K562 (cell line): Measurements from ENCODE around the gene SLC25A21. TPM values are rescaled to one million over a fixed set of nuclear protein-coding genes. Genes with fewer than 3 reads are reported as not detected.
A peak's percentile ranks its signal among the peaks of the same experiment; 100 is the strongest.

Source experiments
- CC2D1A ChIP-seq: fragments of 450-650 bp; IDR thresholded peaks from 2 replicates; pipeline ENCODE4 v1.6.1; 2017; ENCODE audit warnings: mild to moderate bottlenecking
- CHCHD3 ChIP-seq: fragments of 250-450 bp; sonication (Bioruptor Pico); IDR thresholded peaks from 2 replicates; pipeline ENCODE4 v2.1.2; 2022; ENCODE audit warnings: mild to moderate bottlenecking
- E2F6 ChIP-seq, 2 experiments: IDR thresholded peaks; 2 replicates each; pipeline ENCODE4 v1.6.1; 2011; ENCODE audit warnings: borderline replicate concordance in 1 of 2, control low read depth in 1 of 2, low read depth in 1 of 2, low read length in 1 of 2, mild to moderate bottlenecking in 1 of 2, mixed read lengths in 1 of 2, moderate library complexity in 1 of 2; ENCODE audit not compliant: insufficient read depth in 1 of 2, insufficient read length in 1 of 2, poor library complexity in 1 of 2, severe bottlenecking in 1 of 2; ENCODE audit errors: extremely low read depth in 1 of 2
- ETV6 ChIP-seq, 3 experiments: fragments of 150-350 bp in 1 of 3; sonication (generic) in 1 of 3; formaldehyde crosslinking in 1 of 3; IDR thresholded peaks; 2 replicates each; pipeline versions ENCODE4 v1.6.1 to v1.8.0; 2014 to 2022; ENCODE audit warnings: borderline replicate concordance in 2 of 3, low read depth in 2 of 3, antibody characterized with exemption in 1 of 3, low read length in 1 of 3, mild to moderate bottlenecking in 1 of 3, missing genetic modification reagents in 1 of 3
- EWSR1 ChIP-seq: fragments of 450-650 bp; IDR thresholded peaks from 2 replicates; pipeline ENCODE4 v1.6.1; 2018; ENCODE audit warnings: borderline replicate concordance, mild to moderate bottlenecking, low read depth, moderate library complexity; ENCODE audit not compliant: partially characterized antibody
- HDGF ChIP-seq: fragments of 450-650 bp; IDR thresholded peaks from 2 replicates; pipeline ENCODE4 v1.6.1; 2016
- KDM2B ChIP-seq: fragments of 250-450 bp; sonication (Bioruptor Pico); IDR thresholded peaks from 2 replicates; pipeline ENCODE4 v1.8.0; 2021; ENCODE audit warnings: mild to moderate bottlenecking, moderate library complexity
- MXD1 ChIP-seq: fragments of 250-450 bp; sonication (Bioruptor Pico); IDR thresholded peaks from 2 replicates; pipeline ENCODE4 v1.8.0; 2021; ENCODE audit warnings: borderline replicate concordance, mild to moderate bottlenecking, moderate library complexity; ENCODE audit not compliant: poor library complexity, severe bottlenecking
- PML ChIP-seq: IDR thresholded peaks from 2 replicates; pipeline ENCODE4 v1.6.1; 2012; ENCODE audit warnings: low read length, inconsistent platforms
- POLR3A ChIP-seq: IDR thresholded peaks from 2 replicates; pipeline ENCODE4 v1.6.1; 2011; ENCODE audit warnings: borderline replicate concordance, mild to moderate bottlenecking, moderate library complexity; ENCODE audit not compliant: insufficient read length, insufficient read depth; ENCODE audit errors: extremely low read depth
- PTRF ChIP-seq: fragments of 450-650 bp; IDR thresholded peaks from 2 replicates; pipeline ENCODE4 v1.6.1; 2016; ENCODE audit warnings: mild to moderate bottlenecking, missing genetic modification characterization, missing compliant biosample characterization
- SMAD3 ChIP-seq: fragments of 450-650 bp; formaldehyde crosslinking; conservative IDR thresholded peaks from 2 replicates; pipeline ENCODE4 v1.4.0; 2020; ENCODE audit warnings: mild to moderate bottlenecking
- SRSF7 ChIP-seq: fragments of 200-400 bp; formaldehyde crosslinking; optimal IDR thresholded peaks from 2 replicates; pipeline ENCODE3; 2017; ENCODE audit warnings: mild to moderate bottlenecking, low read depth, low read length
- TAL1 ChIP-seq: fragments of 450-650 bp; IDR thresholded peaks from 2 replicates; pipeline ENCODE4 v1.6.1; 2016; ENCODE audit warnings: mild to moderate bottlenecking
- TEAD2 ChIP-seq: fragments of 450-650 bp; IDR thresholded peaks from 2 replicates; pipeline ENCODE4 v1.6.1; 2016; ENCODE audit warnings: missing genetic modification characterization, control low read depth, missing compliant biosample characterization
- VEZF1 ChIP-seq: fragments of 200-800 bp; sonication (Bioruptor generic); IDR thresholded peaks from 2 replicates; pipeline ENCODE4 v1.6.1; 2017; ENCODE audit warnings: missing genetic modification characterization, missing compliant biosample characterization
- XRCC3 ChIP-seq: fragments of 450-650 bp; IDR thresholded peaks from 2 replicates; pipeline ENCODE4 v1.6.1; 2017; ENCODE audit warnings: mild to moderate bottlenecking, moderate library complexity
- ZNF280A ChIP-seq: fragments of 450-650 bp; IDR thresholded peaks from 2 replicates; pipeline ENCODE4 v1.6.1; 2018; ENCODE audit warnings: mild to moderate bottlenecking, low read depth; ENCODE audit not compliant: partially characterized antibody
- ZNF695 ChIP-seq: fragments of 450-650 bp; formaldehyde crosslinking; IDR thresholded peaks from 2 replicates; pipeline ENCODE4 v1.4.0; 2020; ENCODE audit warnings: mild to moderate bottlenecking, moderate library complexity
- polyA plus RNA-seq, 8 experiments: library from polyadenylated mRNA; depleted of rRNA in 4 of 8; stranded (reverse) in 5 of 8; unstranded in 3 of 8; fragments of >200 nt; fragmentation: Nextera tagmentation in 2 of 8; fragmentation: Illumina TruSeq in 1 of 8; extraction: Ambion mirVana in 2 of 8; extraction: Trizol in 1 of 8; gene quantifications; 2 replicates each; pipeline versions ENCODE4 v1.2.1 to v1.2.3, GENCODE V29; 2011 to 2014; ENCODE audit warnings: inconsistent platforms in 1 of 8, missing spikeins in 1 of 8
- total RNA-seq, 7 experiments: library from RNA; depleted of rRNA in 6 of 7; stranded (reverse); fragments of >200 nt in 6 of 7; fragmentation: Illumina TruSeq in 2 of 7; extraction: Trizol in 2 of 7; gene quantifications; 2 replicates each; pipeline versions ENCODE4 v1.2.1 to v1.2.3, GENCODE V29; 2011 to 2021; ENCODE audit warnings: low replicate concordance in 1 of 7

SLC25A21 gene
- total and polyA plus RNA-seq, 9 of the 15 experiments (the other 6 are each of a cell fraction or from before 2014, with no cell fraction given) = 15.2 to 46.7 (median 28.7) TPM

GRCh38 chr14:37167151-37168047, 5.0 kb downstream of the SLC25A21 start (continued):
- TF ChIP-seq PTRF (tag) (peak; percentile 97), XRCC3 (no peak), VEZF1 (CRISPR knock-in tag) (peak; percentile 76), SRSF7 (no peak), E2F6 (IDR thresholded peaks at IDR 0.05; ENCODE audit: borderline replicate concordance in 1 of 2, extremely low read depth in 1 of 2, insufficient read depth in 1 of 2, insufficient read length in 1 of 2, low read depth in 1 of 2, low read length in 1 of 2, poor library complexity in 1 of 2, severe bottlenecking in 1 of 2) (no peak), POLR3A (no peak), PML (no peak), EWSR1 (no peak), HDGF (no peak), CC2D1A (peak; percentile 93), MXD1 (CRISPR knock-in tag) (no peak), ETV6 (IDR thresholded peaks at IDR 0.05; ENCODE audit: borderline replicate concordance in 1 of 2, low read depth in 2 of 2, low read length in 1 of 2) (no peak), ETV6 (CRISPR knock-in tag; IDR thresholded peaks at IDR 0.05; ENCODE audit: borderline replicate concordance) (no peak), ZNF280A (no peak), TAL1 (no peak), TEAD2 (tag) (peak; percentile 91), KDM2B (CRISPR knock-in tag) (no peak), ZNF695 (CRISPR knock-in tag) (no peak), SMAD3 (peak; percentile 97), CHCHD3 (no peak)
